Neuronal stem cell (in vitro differentiated cells): ENCODE measurements around the gene WDR93.

Experiments used
- DNase-seq: peaks from one replicate; pipeline ENCODE4 v3.0.0-alpha.2; 2013; ENCODE audit warnings: low spot score
- H2AFZ ChIP-seq: one replicate; pipeline ENCODE4 v1.6.1; 2013; ENCODE audit warnings: mild to moderate bottlenecking, low read length, inconsistent platforms
- H2AK5ac ChIP-seq: 2 replicates; pipeline ENCODE4 v1.6.1; 2013; ENCODE audit warnings: low read depth, mild to moderate bottlenecking, inconsistent platforms, low read length, moderate library complexity, mixed read lengths
- H2BK120ac ChIP-seq: 2 replicates; pipeline ENCODE4 v1.6.1; 2013; ENCODE audit warnings: low read depth, mild to moderate bottlenecking, inconsistent platforms, low read length, moderate library complexity, mixed read lengths
- H2BK12ac ChIP-seq: one replicate; pipeline ENCODE4 v1.6.1; 2013; ENCODE audit warnings: low read length, inconsistent platforms
- H2BK15ac ChIP-seq: 2 replicates; pipeline ENCODE4 v1.6.1; 2013; ENCODE audit warnings: mild to moderate bottlenecking, low read length, inconsistent platforms, mixed read lengths
- H2BK5ac ChIP-seq: one replicate; pipeline ENCODE4 v1.6.1; 2013; ENCODE audit warnings: inconsistent platforms, mild to moderate bottlenecking, low read length, moderate library complexity
- H3K14ac ChIP-seq: one replicate; pipeline ENCODE4 v1.6.1; 2013; ENCODE audit warnings: low read length, inconsistent platforms
- H3K18ac ChIP-seq: 2 replicates; pipeline ENCODE4 v1.6.1; 2013; ENCODE audit warnings: low read length, inconsistent platforms
- H3K23ac ChIP-seq: 2 replicates; pipeline ENCODE4 v1.6.1; 2013; ENCODE audit warnings: low read depth, mild to moderate bottlenecking, mixed read lengths, low read length, inconsistent platforms; ENCODE audit not compliant: poor library complexity
- H3K27ac ChIP-seq: replicated peaks from 3 replicates; pipeline ENCODE4 v1.5.1; 2013; ENCODE audit warnings: low read length, inconsistent platforms
- H3K27me3 ChIP-seq, 3 experiments: 2 replicates each; pipeline ENCODE4 v1.6.1; 2013; ENCODE audit warnings: low read length in 3 of 3, mild to moderate bottlenecking in 2 of 3, inconsistent platforms in 1 of 3, low read depth in 1 of 3, mixed read lengths in 1 of 3, moderate library complexity in 1 of 3; ENCODE audit not compliant: control insufficient read depth in 3 of 3, insufficient read depth in 3 of 3
- H3K36me3 ChIP-seq, 2 donors: replicated peaks in 1 of 2; 2 replicates each; pipeline ENCODE4 v1.6.1; 2013; ENCODE audit warnings: low read length in 2 of 2; ENCODE audit not compliant: control insufficient read depth in 2 of 2, insufficient read depth in 2 of 2
- H3K4ac ChIP-seq: 2 replicates; pipeline ENCODE4 v1.6.1; 2013; ENCODE audit warnings: inconsistent platforms, mild to moderate bottlenecking, low read length, moderate library complexity
- H3K4me1 ChIP-seq, 2 donors: 1 replicate in 1 of 2; 2 replicates in 1 of 2; pipeline ENCODE4 v1.6.1; 2013; ENCODE audit warnings: low read length in 2 of 2, low read depth in 1 of 2; ENCODE audit not compliant: control insufficient read depth in 2 of 2, insufficient read depth in 1 of 2
- H3K4me2 ChIP-seq: one replicate; pipeline ENCODE4 v1.6.1; 2013; ENCODE audit warnings: mild to moderate bottlenecking, low read length, inconsistent platforms; ENCODE audit not compliant: insufficient read depth, poor library complexity, severe bottlenecking
- H3K4me3 ChIP-seq, 2 donors: 2 replicates each; pipeline ENCODE4 v1.5.1; 2013; ENCODE audit warnings: low read length in 2 of 2, mild to moderate bottlenecking in 2 of 2, inconsistent platforms in 1 of 2, moderate library complexity in 1 of 2
- H3K79me1 ChIP-seq: one replicate; pipeline ENCODE4 v1.6.1; 2013; ENCODE audit warnings: low read depth, mild to moderate bottlenecking, inconsistent platforms, low read length, moderate library complexity
- H3K9ac ChIP-seq: one replicate; pipeline ENCODE4 v1.6.1; 2013; ENCODE audit warnings: mild to moderate bottlenecking, low read depth, low read length, inconsistent platforms; ENCODE audit not compliant: poor library complexity
- H3K9me3 ChIP-seq, 2 donors: replicated peaks in 1 of 2; 2 replicates each; pipeline versions ENCODE3 to v1.6.1; 2013; ENCODE audit warnings: low read length in 2 of 2, mild to moderate bottlenecking in 2 of 2, inconsistent platforms in 1 of 2, low read depth in 1 of 2, mixed read lengths in 1 of 2, moderate library complexity in 1 of 2; ENCODE audit not compliant: control insufficient read depth in 2 of 2, insufficient read depth in 1 of 2
- H4K8ac ChIP-seq: one replicate; pipeline ENCODE4 v1.6.1; 2013; ENCODE audit warnings: low read depth, mild to moderate bottlenecking, inconsistent platforms, low read length, moderate library complexity
- H4K91ac ChIP-seq: one replicate; pipeline ENCODE4 v1.6.1; 2013; ENCODE audit warnings: low read length, low read depth, mild to moderate bottlenecking, inconsistent platforms; ENCODE audit not compliant: poor library complexity
- WGBS, 2 donors: extraction: QIAGEN DNeasy Blood & Tissue Kit; methylation state at CpG; one replicate each; pipeline ENCODE4 v1.1.7; 2013; ENCODE audit warnings: missing lambda C conversion rate in 2 of 2, mixed read lengths in 1 of 2; ENCODE audit not compliant: insufficient read length in 2 of 2, insufficient replicate concordance in 1 of 2; ENCODE audit errors: extremely low coverage in 2 of 2; 5-methylcytosine and 5-hydroxymethylcytosine counted together

The WDR93 gene

GRCh38 chr15:89714775-89715174, 24.2 kb downstream of the WDR93 start:
- Histone ChIP-seq H3K14ac (no peak overlapping the region), H2AFZ (no peak overlapping the region), H2BK120ac (no peak overlapping the region), H3K4me2 (no peak overlapping the region), H4K91ac (no peak overlapping the region), H3K27me3 (peaks cover 0 to 8% (median 0%) of the 10 kb centered on the region in 3 experiments), H3K36me3 (no peaks in the 10 kb centered on the region), H3K9ac (no peak overlapping the region), H3K23ac (no peak overlapping the region), H3K4ac (no peak overlapping the region), H2BK12ac (no peak overlapping the region), H3K27ac (no peak overlapping the region), H2BK15ac (no peak overlapping the region), H3K4me3 (no peak overlapping the region), H3K9me3 (no peaks in the 10 kb centered on the region), H4K8ac (no peak overlapping the region), H3K79me1 (no peaks in the 10 kb centered on the region), H3K18ac (no peak overlapping the region), H2BK5ac (no peak overlapping the region), H3K4me1 (no peaks in the 10 kb centered on the region), H2AK5ac (no peak overlapping the region)
- no CpG with 5 or more reads among the region's 2 CpGs for WGBS, 2 donors
- no peak for DNase-seq

- no peak overlapping the region for H2AK5ac ChIP-seq
- peaks cover 1 to 3% of the 10 kb centered on the region in 2 donors for H3K9me3 ChIP-seq
These were observed 32.4 kb downstream of the WDR93 start for GRCh38 chr15:89723031-89723430.

GRCh38 chr15:89724621-89725020, 34.0 kb downstream of the WDR93 start:
- H3K79me1 ChIP-seq: no peaks in the 10 kb centered on the region
- no peaks in the 10 kb centered on the region for H3K36me3 ChIP-seq
- peaks cover 0 to 27% (median 0%) of the 10 kb centered on the region in 3 experiments for H3K27me3 ChIP-seq
- no peak overlapping the region for H3K4me2 ChIP-seq
- H2AK5ac ChIP-seq: no peak overlapping the region
- peaks cover 1 to 3% of the 10 kb centered on the region in 2 donors for H3K9me3 ChIP-seq
- no peak overlapping the region for H3K4me3 ChIP-seq
- WGBS, 2 donors: no CpG with 5 or more reads among the region's 1 CpG
- no peak overlapping the region for H3K4ac ChIP-seq
- H3K18ac ChIP-seq: no peak overlapping the region
- H2AFZ ChIP-seq: no peak overlapping the region
- H3K23ac ChIP-seq: no peak overlapping the region
- H3K27ac ChIP-seq: no peak overlapping the region
- no peak overlapping the region for H2BK120ac ChIP-seq
- H3K4me1 ChIP-seq: no peaks in the 10 kb centered on the region
- no peak overlapping the region for H3K9ac ChIP-seq
- DNase-seq: no peak
- H2BK15ac ChIP-seq: no peak overlapping the region
- no peak overlapping the region for H4K91ac ChIP-seq
- no peak overlapping the region for H4K8ac ChIP-seq
- no peak overlapping the region for H2BK5ac ChIP-seq
- no peak overlapping the region for H2BK12ac ChIP-seq
- no peak overlapping the region for H3K14ac ChIP-seq

More at GRCh38 chr15:89723031-89723430, 32.4 kb downstream of the WDR93 start:
- Histone ChIP-seq H2BK5ac (no peak overlapping the region), H3K18ac (no peak overlapping the region), H3K23ac (no peak overlapping the region), H2BK15ac (no peak overlapping the region), H3K27me3 (peaks cover 0 to 15% (median 0%) of the 10 kb centered on the region in 3 experiments), H3K4me2 (no peak overlapping the region), H3K4me1 (no peaks in the 10 kb centered on the region), H3K4me3 (no peak overlapping the region), H3K14ac (no peak overlapping the region), H4K91ac (no peak overlapping the region), H2AFZ (no peak overlapping the region), H4K8ac (no peak overlapping the region), H3K27ac (no peak overlapping the region), H2BK120ac (no peak overlapping the region), H3K9ac (no peak overlapping the region), H3K36me3 (no peaks in the 10 kb centered on the region), H3K79me1 (no peaks in the 10 kb centered on the region), H3K4ac (no peak overlapping the region), H2BK12ac (no peak overlapping the region)
- DNase-seq: no peak
- no CpG with 5 or more reads among the region's 3 CpGs for WGBS, 2 donors

GRCh38 chr15:89725064-89725463, 34.5 kb downstream of the WDR93 start:
- Histone ChIP-seq H3K4me1 (no peaks in the 10 kb centered on the region), H3K4me2 (no peak overlapping the region), H2AK5ac (no peak overlapping the region), H2BK5ac (no peak overlapping the region), H3K23ac (no peak overlapping the region), H2BK15ac (no peak overlapping the region), H3K18ac (no peak overlapping the region), H2BK12ac (no peak overlapping the region), H3K79me1 (no peaks in the 10 kb centered on the region), H3K27me3 (peaks cover 0 to 28% (median 0%) of the 10 kb centered on the region in 3 experiments), H3K9me3 (peaks cover 1 to 3% of the 10 kb centered on the region in 2 donors), H2BK120ac (no peak overlapping the region), H3K27ac (no peak overlapping the region), H4K91ac (no peak overlapping the region), H4K8ac (no peak overlapping the region), H3K9ac (no peak overlapping the region), H3K14ac (no peak overlapping the region), H3K4me3 (no peak overlapping the region), H3K4ac (no peak overlapping the region), H2AFZ (no peak overlapping the region), H3K36me3 (no peaks in the 10 kb centered on the region)
- WGBS, 2 donors: no CpG with 5 or more reads among the region's 1 CpG
- DNase-seq: no peak
